HepG2 (cell line): ENCODE results near the gene NKRF. TPM values are rescaled to one million over a fixed set of nuclear protein-coding genes. Genes with fewer than 3 reads are reported as not detected.

Experiments
- ATAC-seq: fragments of 200-7000 bp; cut with Tn5 transposase; 3 replicates; pipeline ENCODE4 v1.9.1; 2020; ENCODE audit warnings: mild to moderate bottlenecking, moderate library complexity
- BruUV-seq: library from RNA; stranded (reverse); fragments of 400-500 nt; replicated peaks from 2 replicates; lab custom pipeline; 2021; lab: Mats Ljungman, UMichigan
- CTCF ChIA-PET: fragments of 300-600 bp; formaldehyde crosslinking; extraction: SDS; loops from one replicate; lab custom pipeline; 2021; ENCODE audit warnings: low total read pairs, inconsistent platforms, low intra/inter-chr PET ratio; lab: Yijun Ruan, JAX
- POLR2A ChIA-PET: fragments of 350-600 bp; sonication (Branson Sonifier 250); formaldehyde crosslinking; loops from one replicate; lab custom pipeline; 2020; ENCODE audit warnings: antibody characterized with exemption, inconsistent platforms; lab: Yijun Ruan, JAX
- DNase-seq: peaks from one replicate; pipeline ENCODE4 v3.0.0-alpha.2; 2015; ENCODE audit warnings: low spot score
- FAIRE-seq: peaks from 3 replicates; lab custom pipeline; 2011; peaks lifted over from hg19 to GRCh38; lab: Jason Lieb, UNC
- H2AFZ ChIP-seq: one replicate; pipeline ENCODE4 v1.6.1; 2011; ENCODE audit warnings: low read length, inconsistent platforms
- H3K27ac ChIP-seq: fragments of 300-600 bp; 3 replicates; pipeline ENCODE4 v1.8.0; 2011; ENCODE audit warnings: mixed run types, mild to moderate bottlenecking, mixed read lengths, low read length, inconsistent platforms; ENCODE audit not compliant: insufficient read depth; ENCODE audit errors: extremely low read length
- H3K27me3 ChIP-seq, 2 experiments: fragments of 200-600 bp in 1 of 2; 2 replicates in 1 of 2; 3 replicates in 1 of 2; pipeline versions ENCODE4 v1.6.0 to v1.8.0; 2011; ENCODE audit warnings: low read length in 2 of 2, mild to moderate bottlenecking in 2 of 2, moderate library complexity in 2 of 2, inconsistent platforms in 1 of 2; ENCODE audit not compliant: insufficient read depth in 2 of 2, control insufficient read depth in 1 of 2
- H3K36me3 ChIP-seq, 2 experiments: fragments of 200-600 bp in 1 of 2; replicated peaks in 1 of 2; 2 replicates in 1 of 2; 3 replicates in 1 of 2; pipeline versions ENCODE4 v1.5.1 to v1.8.0; 2011; ENCODE audit warnings: low read length in 2 of 2, inconsistent platforms in 1 of 2; ENCODE audit not compliant: insufficient read depth in 2 of 2, control insufficient read depth in 1 of 2
- H3K4me1 ChIP-seq: 2 replicates; pipeline ENCODE4 v1.5.1; 2012; ENCODE audit warnings: low read length, inconsistent platforms; ENCODE audit not compliant: insufficient read depth
- H3K4me2 ChIP-seq: 2 replicates; pipeline ENCODE4 v1.6.0; 2011; ENCODE audit warnings: low read depth, low read length, inconsistent platforms
- H3K4me3 ChIP-seq, 3 experiments: fragments of 200-600 bp in 1 of 3; sonication (generic), shearing (Covaris generic) in 1 of 3; replicated peaks in 1 of 3; 2 replicates each; pipeline ENCODE4 v1.5.1; 2011 to 2016; ENCODE audit warnings: low read length in 3 of 3, inconsistent platforms in 2 of 3, low read depth in 2 of 3, mild to moderate bottlenecking in 2 of 3, control low read depth in 1 of 3, mixed read lengths in 1 of 3; ENCODE audit not compliant: insufficient read depth in 1 of 3
- H3K79me2 ChIP-seq: one replicate; pipeline ENCODE4 v1.6.1; 2011; ENCODE audit warnings: low read length, inconsistent platforms; ENCODE audit not compliant: insufficient read depth
- H3K9ac ChIP-seq: 2 replicates; pipeline ENCODE4 v1.6.0; 2011; ENCODE audit warnings: mild to moderate bottlenecking, low read depth, low read length, inconsistent platforms; ENCODE audit not compliant: insufficient read depth
- H3K9me3 ChIP-seq: 2 replicates; pipeline ENCODE4 v1.5.1; 2012; ENCODE audit warnings: mild to moderate bottlenecking, low read length
- H4K20me1 ChIP-seq: 2 replicates; pipeline ENCODE4 v1.6.0; 2011; ENCODE audit warnings: inconsistent platforms, mild to moderate bottlenecking, low read length, moderate library complexity; ENCODE audit not compliant: insufficient read depth
- HMG20A ChIP-seq: IDR thresholded peaks from 2 replicates; pipeline ENCODE4 v1.6.1; 2016; ENCODE audit warnings: borderline replicate concordance
- KLF6 ChIP-seq: IDR thresholded peaks from 2 replicates; pipeline ENCODE4 v1.8.0; 2016; ENCODE audit warnings: missing biosample characterization, missing genetic modification reagents
- MED8 ChIP-seq: sonication (generic); formaldehyde crosslinking; IDR thresholded peaks from 2 replicates; pipeline ENCODE4 v1.8.1; 2023; ENCODE audit warnings: mild to moderate bottlenecking, missing genetic modification reagents; ENCODE audit not compliant: insufficient replicate concordance
- PHB2 ChIP-seq: fragments of 450-650 bp; IDR thresholded peaks from 2 replicates; pipeline ENCODE4 v1.6.1; 2018; ENCODE audit not compliant: partially characterized antibody
- RBM39 ChIP-seq: fragments of 200-400 bp; formaldehyde crosslinking; IDR thresholded peaks from one replicate; pipeline ENCODE4 v1.6.1; 2018; ENCODE audit warnings: antibody characterized with exemption, mild to moderate bottlenecking, low read depth, low read length; ENCODE audit not compliant: poor library complexity, severe bottlenecking
- RNF2 ChIP-seq: fragments of 450-650 bp; conservative IDR thresholded peaks from 2 replicates; pipeline ENCODE4 v1.6.1; 2016; ENCODE audit warnings: low read depth
- SYNCRIP ChIP-seq: fragments of 200-400 bp; formaldehyde crosslinking; IDR thresholded peaks from 2 replicates; pipeline ENCODE4 v1.6.1; 2018; ENCODE audit warnings: mild to moderate bottlenecking, low read depth, low read length; ENCODE audit not compliant: insufficient read depth
- ZBTB25 ChIP-seq: IDR thresholded peaks from 2 replicates; pipeline ENCODE4 v1.6.1; 2018; ENCODE audit warnings: missing genetic modification reagents
- ZC3H13 ChIP-seq: sonication (generic); formaldehyde crosslinking; IDR thresholded peaks from 2 replicates; pipeline ENCODE4 v1.8.1; 2023; ENCODE audit warnings: mild to moderate bottlenecking, missing genetic modification reagents, moderate library complexity
- ZNF251 ChIP-seq: sonication (generic); formaldehyde crosslinking; IDR thresholded peaks from 2 replicates; pipeline ENCODE4 v1.9.0; 2021; ENCODE audit warnings: mild to moderate bottlenecking, missing genetic modification reagents
- ZNF574 ChIP-seq: sonication (generic); formaldehyde crosslinking; IDR thresholded peaks from 2 replicates; pipeline ENCODE4 v1.4.0; 2020; ENCODE audit warnings: missing genetic modification reagents
- ZNF646 ChIP-seq: sonication (generic); formaldehyde crosslinking; IDR thresholded peaks from 2 replicates; pipeline ENCODE4 v1.9.0; 2021; ENCODE audit warnings: mild to moderate bottlenecking, missing genetic modification reagents
- ZNF782 ChIP-seq: sonication (generic); formaldehyde crosslinking; IDR thresholded peaks from 2 replicates; pipeline ENCODE4 v1.4.0; 2020; ENCODE audit warnings: missing genetic modification reagents, mild to moderate bottlenecking, borderline replicate concordance
- ZNF879 ChIP-seq: sonication (generic); formaldehyde crosslinking; IDR thresholded peaks from 2 replicates; pipeline ENCODE4 v1.8.1; 2023; ENCODE audit warnings: missing genetic modification reagents
- WGBS: methylation state at CpG from one replicate; pipeline ENCODE4 v1.1.6; 2017; ENCODE audit warnings: low lambda C conversion rate; 5-methylcytosine and 5-hydroxymethylcytosine counted together
- in situ Hi-C: cut with HindIII; loops from 2 replicates; pipeline ENCODE4 v1.10.0; 2017; ENCODE audit warnings: low pct_unique_long_range_greater_than_20kb; ENCODE audit not compliant: extremely low pct_ligation_motif_present
- intact Hi-C: fragments of 100-400 bp; cut with micrococcal nuclease; formaldehyde crosslinking; loops from one replicate; pipeline ENCODE4 v1.10.0; 2022; ENCODE audit not compliant: unreplicated experiment
- polyA plus RNA-seq, 8 experiments: library from polyadenylated mRNA; depleted of rRNA in 3 of 8; stranded (reverse) in 7 of 8; unstranded in 1 of 8; fragments of >200 nt; fragmentation: Illumina TruSeq in 4 of 8; extraction: Trizol in 4 of 8; gene quantifications; 2 replicates each; pipeline versions ENCODE4 v1.2.1 to v1.2.3, GENCODE V29; 2011 to 2016; ENCODE audit warnings: low read depth in 4 of 8, missing spikeins in 1 of 8, mixed read lengths in 1 of 8; ENCODE audit not compliant: insufficient read depth in 1 of 8
- total RNA-seq, 5 experiments: library from RNA; depleted of rRNA; stranded (reverse); fragments of >200 nt; fragmentation: Illumina TruSeq; extraction: Trizol; gene quantifications; 2 replicates each; pipeline ENCODE4 v1.2.3, GENCODE V29; 2016; ENCODE audit warnings: low read depth in 1 of 5

NKRF gene
- total and polyA plus RNA-seq, 2 of the 13 experiments (the other 11 are each of a cell fraction or from before 2014, with no cell fraction given): 3.3 to 6.0 TPM

- CTCF ChIA-PET: no interaction called here
- Histone ChIP-seq H3K27me3 (no peaks in the 10 kb centered on the region), H3K27ac (no peak overlapping the region), H3K79me2 (peaks cover 3% of the 10 kb centered on the region), H4K20me1 (no peaks in the 10 kb centered on the region), H3K4me3 (no peak overlapping the region), H2AFZ (no peak overlapping the region), H3K36me3 (no peaks in the 10 kb centered on the region), H3K9ac (no peak overlapping the region), H3K9me3 (no peaks in the 10 kb centered on the region), H3K4me2 (no peak overlapping the region), H3K4me1 (peaks cover 14% of the 10 kb centered on the region; the same call in 1 of the 2 replicates)
- intact Hi-C loops: no loop called here
- POLR2A ChIA-PET: no interaction called here
- ATAC-seq (no peak), FAIRE-seq (no peak), DNase-seq (no peak)
- BruUV-seq: no TSS peak
- in situ Hi-C loops: no loop called here
- 80% methylated on average over 5 of the region's 6 CpGs for WGBS
- no peak for TF ChIP-seq ZC3H13
- no peak for TF ChIP-seq ZNF782 (CRISPR knock-in tag)
- no peak for TF ChIP-seq ZNF574 (CRISPR knock-in tag)
- TF ChIP-seq PHB2: no peak
- TF ChIP-seq RNF2: no peak
- TF ChIP-seq MED8 (CRISPR knock-in tag): no peak
- TF ChIP-seq ZNF879 (CRISPR knock-in tag): no peak
- TF ChIP-seq HMG20A (CRISPR knock-in tag): no peak
- TF ChIP-seq SYNCRIP: no peak
- TF ChIP-seq ZBTB25: no peak
- no peak for TF ChIP-seq ZNF646 (CRISPR knock-in tag)
- no peak for TF ChIP-seq KLF6 (CRISPR knock-in tag)
- TF ChIP-seq ZNF251 (CRISPR knock-in tag): no peak
- TF ChIP-seq RBM39: no peak
Measured at GRCh38 chrX:119570351-119570835, 35.8 kb downstream of the NKRF start.
